T-helper 1 cell treated with Interleukin-12 subunit alpha and Interleukin-12 subunit beta and Interleukin-4 antibody, amounts not matched to agents 30 ng/mL and 1 ng/mL, for 36 hours (primary cell): Measurements from ENCODE around the gene FILIP1. TPM values are rescaled to one million over a fixed set of nuclear protein-coding genes. Genes with fewer than 3 reads are reported as not detected.

ENCODE experiments used
- intact Hi-C: fragments of 100-400 bp; cut with micrococcal nuclease; formaldehyde crosslinking; loops from one replicate; pipeline ENCODE4 v1.15.1; 2024
- total RNA-seq: library from RNA; stranded (reverse); gene quantifications from 2 replicates; pipeline ENCODE4 v1.2.3, GENCODE V29; 2022

Gene FILIP1
- total RNA-seq, 1 donor from 2014 or later: not detected

- intact Hi-C loops: no loop called here
These were observed 155.6 kb downstream of the FILIP1 start for GRCh38 chr6:75337835-75338580.

DNA sequence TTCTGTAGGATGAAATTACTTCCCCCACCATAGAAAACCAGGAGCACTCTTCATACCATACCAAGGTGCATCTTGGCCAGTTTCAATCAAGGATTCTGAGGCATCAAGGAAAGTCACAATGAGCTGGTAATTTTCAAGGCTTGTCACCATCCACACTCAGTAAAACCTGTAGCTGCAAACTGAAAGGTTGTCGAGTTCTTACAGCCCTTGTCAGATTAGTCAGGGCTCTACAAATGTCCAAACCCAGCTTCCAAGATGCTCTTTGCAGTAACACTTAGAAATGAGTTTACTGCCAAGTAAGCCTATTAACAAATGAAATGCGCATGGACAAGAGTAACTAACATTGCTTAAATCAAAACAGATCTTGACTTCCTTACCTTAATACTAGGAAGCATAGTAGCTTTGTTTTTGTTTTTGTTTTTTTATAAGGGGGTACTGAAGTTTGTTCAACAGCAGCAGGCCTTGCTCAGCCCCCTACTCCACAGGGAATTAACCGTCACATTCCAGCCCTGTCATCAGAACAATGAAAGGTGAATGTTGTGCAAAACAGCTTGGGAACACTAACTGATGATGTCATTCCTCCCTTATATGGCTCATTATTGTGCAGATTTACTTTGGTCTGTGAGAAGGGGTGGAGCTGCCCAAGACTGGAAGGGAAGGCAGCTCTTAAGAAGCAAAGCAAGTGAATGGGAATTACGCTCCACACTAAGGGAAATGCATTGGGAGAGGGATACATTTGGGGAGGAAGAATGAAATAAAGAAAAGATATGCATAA is 159.1 kb downstream of the FILIP1 start:
- intact Hi-C loops: no loop called here

DNA sequence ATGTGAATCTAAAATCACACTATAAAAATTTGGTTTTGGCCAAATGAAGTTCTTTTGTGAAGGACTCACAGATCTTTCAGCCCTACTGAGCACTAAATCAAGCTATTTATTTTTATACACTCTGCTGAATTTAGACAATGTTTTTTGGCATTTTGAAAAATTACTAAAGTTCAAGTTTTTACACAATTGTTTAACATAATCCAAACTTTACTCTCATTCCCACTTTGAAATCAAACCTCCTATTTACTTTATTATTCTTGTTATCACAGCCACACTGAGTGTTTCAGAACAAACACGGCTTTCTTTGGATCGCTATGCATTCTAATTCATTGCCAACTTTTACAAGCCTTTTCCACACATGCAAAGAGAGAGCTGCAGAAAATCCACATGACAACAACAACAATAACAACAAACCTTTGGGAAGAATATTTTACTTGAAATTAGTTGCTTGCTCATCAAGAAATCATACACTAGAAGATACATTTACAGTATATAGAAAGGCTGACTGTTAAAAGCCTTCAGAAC is 159.9 kb downstream of the FILIP1 start:
- intact Hi-C loops: no loop called here

DNA sequence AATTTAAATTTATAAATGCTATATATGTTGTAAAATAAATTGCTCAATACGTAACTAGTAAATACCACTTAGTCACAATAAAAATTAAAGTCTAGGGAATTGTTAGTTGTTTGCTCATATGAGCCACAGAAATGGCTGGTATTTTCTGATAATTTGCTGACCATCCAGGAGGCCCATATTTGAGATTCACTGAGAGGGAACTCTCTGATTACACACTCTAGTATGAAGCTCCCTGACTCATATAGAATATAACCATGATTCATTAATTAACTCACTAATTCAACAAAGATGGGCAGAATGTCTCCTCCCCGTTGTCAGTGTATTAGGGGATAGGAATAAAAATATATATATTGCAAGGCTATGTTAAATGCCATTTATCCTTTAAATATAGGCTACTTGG is 162.4 kb downstream of the FILIP1 start:
- intact Hi-C loops: no loop called here

- intact Hi-C loops: no loop called here
These were observed 163.9 kb downstream of the FILIP1 start for GRCh38 chr6:75329703-75330102.

DNA sequence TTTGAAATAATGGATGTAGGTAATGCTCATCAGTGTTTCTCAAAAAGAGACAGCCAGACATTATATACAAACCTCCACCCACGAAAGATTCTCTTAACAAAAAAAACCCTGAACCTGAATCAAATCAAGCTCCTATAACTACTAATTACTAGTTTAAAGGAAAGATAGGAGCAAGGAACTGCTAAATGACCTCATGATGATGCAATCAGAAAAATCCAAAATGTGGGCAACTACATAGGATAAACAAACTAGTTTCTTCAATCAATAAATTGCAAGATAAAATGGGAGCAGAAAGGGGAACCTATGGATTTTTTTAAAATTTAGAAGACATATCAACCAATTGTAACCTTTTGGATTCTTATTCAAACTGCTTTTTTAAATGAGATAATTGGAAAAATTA is 165.8 kb downstream of the FILIP1 start:
- intact Hi-C loops: no loop called here

DNA sequence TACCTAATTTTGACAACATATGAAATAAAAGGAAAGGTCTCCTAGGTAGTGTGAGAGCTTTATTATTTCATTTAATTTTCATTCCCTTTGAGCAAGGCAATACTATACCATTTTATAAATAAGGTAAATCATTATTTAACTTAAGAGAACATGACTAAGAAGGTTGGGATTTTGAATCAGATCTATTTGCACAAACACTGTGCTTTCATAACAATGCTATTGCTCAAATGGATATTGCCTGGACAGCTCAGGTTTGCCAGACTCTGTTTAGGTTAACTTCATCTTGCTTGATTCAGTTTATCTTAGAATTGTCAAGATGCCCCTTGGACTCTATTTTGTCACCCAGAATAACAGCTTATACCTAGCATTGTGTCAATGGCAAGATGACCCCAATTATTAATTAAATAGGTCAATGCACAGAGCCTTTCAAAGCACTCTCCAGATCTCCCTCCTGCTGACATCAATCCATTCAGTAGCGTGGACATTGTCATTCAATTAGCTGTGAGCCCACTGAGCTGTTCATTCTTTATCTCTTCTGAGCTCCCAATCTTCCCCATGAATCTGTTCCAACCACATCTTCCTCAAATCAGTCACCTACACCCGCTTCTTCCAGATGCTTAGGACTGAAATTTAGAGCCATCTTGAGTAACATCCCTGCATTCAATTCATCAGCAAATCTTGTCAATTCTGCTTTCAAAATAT is 166.9 kb downstream of the FILIP1 start:
- intact Hi-C loops: no loop called here

DNA sequence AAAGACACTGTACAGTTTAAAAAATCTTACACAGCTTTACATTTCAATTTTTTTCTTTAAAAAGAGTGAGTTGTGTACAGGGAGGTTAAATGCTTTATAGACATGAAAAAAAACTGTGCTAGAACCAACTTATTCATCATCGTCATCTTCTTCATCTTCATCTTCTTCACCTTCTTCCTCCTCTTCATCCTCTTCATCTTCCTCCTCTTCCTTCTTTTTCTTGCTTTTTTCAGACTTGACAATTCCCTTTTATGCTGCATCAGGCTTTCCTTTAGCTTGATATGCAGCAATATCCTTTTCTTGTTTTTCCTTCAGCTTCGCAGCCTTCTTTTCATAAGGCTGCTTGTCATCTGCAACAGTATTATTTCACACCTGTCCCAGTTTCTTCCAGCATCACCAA is 174.7 kb downstream of the FILIP1 start:
- intact Hi-C loops: no loop called here

DNA sequence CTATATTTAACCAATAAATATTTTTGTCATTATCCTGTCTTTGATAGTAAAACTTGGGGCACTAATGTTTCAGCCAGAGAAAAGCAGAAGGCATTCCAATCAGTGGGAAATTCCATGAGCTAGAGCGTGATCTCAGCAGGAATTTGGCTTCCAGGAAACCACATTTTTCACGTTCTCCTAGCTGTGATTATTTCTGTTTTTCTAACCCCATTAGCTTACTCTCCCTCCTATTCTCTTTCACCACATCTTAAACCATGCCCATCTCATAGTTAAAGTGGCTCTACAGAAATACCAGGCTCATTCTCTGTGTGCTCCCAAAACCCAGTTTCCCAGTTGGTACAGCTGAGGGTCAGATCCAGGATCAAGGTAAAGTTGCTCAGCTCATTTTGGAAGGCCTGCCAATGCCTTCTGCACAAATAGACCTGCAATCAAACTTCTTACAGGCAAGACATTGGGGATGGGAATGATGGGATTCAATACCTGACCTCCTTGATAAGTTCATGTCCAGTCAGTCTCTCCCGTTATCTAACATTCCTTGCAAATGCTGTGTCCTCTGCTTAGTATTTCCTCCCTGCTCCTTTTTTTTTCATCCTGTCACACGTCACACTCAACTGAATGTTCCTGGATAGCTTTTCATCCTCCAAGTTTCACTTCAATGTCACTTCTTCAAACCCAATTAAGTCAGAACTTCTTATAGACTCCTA is 175.9 kb downstream of the FILIP1 start:
- intact Hi-C loops: no loop called here

- intact Hi-C loops: no loop called here
These were observed 177.6 kb downstream of the FILIP1 start for GRCh38 chr6:75315978-75316377.

DNA sequence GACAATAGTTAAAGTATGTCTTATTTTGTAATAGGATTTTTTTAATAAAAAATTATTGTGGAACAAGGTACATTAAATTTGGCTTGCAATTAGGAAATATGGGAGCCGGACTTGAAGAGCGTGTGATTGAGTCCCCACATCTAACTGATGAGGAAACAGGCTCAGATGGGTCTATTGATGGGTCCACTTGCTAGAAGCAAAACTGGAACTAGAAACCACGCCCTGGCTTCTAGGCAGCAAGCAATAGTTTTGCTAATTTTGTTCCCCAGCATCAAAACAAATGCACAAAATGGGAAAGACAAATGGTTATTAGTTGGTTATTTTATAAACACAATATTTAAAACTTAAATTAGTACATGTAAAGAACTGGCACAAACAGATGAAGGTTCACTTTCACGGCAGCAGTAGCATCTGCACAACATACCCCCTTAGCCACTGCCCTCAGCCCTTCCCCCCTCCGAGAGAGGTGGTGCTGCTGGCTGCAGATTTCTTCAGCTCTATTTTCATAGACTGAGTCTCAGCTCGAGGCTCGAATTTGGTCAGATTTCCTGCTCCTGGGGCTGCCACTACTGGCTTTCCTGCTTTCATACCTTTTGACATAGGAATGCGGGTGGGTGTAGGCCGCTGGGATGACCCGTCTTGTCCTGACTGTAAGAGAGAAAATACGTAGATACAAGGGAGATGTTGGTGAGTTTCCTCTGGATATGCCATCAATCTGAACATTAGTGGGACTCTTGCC is 185.2 kb downstream of the FILIP1 start:
- intact Hi-C loops: no loop called here

DNA sequence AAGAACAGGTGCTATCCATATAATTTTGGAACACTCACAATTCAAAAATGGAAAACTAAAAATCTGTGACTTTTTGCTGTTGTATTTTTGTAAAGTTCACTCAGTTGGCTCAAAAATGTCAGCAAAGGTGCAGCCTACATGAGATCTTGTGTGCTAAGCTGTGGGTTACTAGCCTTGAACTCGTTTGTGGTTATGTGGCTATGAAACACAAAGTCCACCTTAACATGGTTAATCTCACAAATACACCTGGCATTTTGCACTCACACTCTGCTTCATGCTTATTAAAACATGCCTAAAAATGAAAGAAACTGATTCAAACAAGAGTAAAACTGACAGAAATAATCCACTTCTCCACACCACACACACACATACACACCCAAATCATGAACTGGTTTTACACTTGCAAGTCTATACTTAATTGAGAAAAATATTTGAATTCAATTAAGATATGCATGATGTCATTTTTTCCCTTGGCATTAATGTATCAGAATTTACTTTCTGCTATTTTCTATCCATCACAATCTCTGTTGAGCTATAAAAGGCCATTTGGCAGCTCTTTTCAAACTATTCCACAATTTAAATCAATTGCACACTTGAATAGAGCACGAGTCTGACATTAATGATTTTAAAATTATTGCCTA is 186.1 kb downstream of the FILIP1 start:
- intact Hi-C loops: no loop called here

DNA sequence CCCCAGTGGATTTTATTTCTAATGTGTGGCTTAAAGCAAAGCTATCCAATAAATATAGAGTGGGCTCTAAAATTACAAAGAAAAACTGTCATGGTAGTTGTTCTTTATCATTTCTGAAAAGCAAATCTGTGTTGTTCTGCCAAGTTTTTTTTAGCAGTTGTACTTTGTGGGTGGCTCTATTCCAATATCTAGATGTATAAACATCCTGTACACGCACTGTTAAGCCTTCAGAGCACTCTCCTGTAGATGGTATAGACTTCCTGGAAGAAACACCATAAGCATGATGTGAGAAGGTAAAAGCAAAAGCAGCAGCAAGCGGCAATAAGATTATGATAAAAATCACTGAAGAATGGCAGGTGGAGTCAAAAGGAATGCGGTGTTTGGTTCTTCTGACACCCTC is 187.5 kb downstream of the FILIP1 start:
- intact Hi-C loops: no loop called here

DNA sequence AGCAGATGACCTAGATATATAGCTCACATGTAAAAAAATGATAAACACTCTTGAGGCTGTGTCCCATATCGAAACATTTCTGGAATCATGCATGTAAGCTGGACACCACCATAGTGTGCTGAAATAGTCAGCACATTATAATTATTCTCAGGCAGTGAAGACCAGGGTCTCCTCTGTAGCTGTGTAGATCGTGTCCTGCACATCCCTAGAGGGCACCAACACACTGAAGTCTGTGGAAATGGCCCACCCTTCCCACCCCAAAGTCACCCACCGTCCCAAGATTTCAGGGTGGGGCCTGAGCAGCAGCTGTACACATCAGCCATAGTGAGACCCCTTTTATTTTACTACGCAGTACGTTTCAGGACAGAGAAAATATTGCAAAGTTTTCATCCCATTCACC is 188.0 kb downstream of the FILIP1 start:
- intact Hi-C loops: no loop called here

GRCh38 chr6:75302280-75302679 is 191.3 kb downstream of the FILIP1 start:
- intact Hi-C loops: no loop called here

DNA sequence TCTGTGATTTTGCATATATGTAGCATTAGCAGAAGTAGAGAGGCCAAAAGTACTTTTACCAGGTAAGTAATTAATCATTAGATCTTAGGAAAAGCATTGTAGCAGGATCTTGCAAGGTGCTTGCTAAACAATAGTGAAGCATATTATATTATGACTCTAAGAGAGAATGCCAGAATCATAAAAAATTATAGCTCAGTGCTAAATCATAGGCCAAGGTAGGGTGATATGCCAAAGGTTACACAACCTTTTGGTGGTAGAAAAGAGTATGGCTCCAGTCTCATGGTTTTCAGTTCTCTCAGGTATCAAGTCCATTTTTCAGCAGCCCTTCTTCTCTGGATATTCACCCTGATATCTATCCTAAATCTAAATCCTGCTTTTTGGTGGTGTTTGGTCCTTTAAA is 192.1 kb downstream of the FILIP1 start:
- intact Hi-C loops: no loop called here

- intact Hi-C loops: no loop called here
These were observed 192.5 kb downstream of the FILIP1 start for GRCh38 chr6:75301088-75301487.

GRCh38 chr6:75300531-75300855 is 193.1 kb downstream of the FILIP1 start:
- intact Hi-C loops: no loop called here

- intact Hi-C loops: no loop called here
These were observed 193.6 kb downstream of the FILIP1 start for GRCh38 chr6:75299801-75300530.
